ENCODE results near the gene PKP1. TPM values are rescaled to one million over a fixed set of nuclear protein-coding genes. Genes with fewer than 3 reads are reported as not detected.
"Not testable (repeated sequence)": the region's sequence is repeated elsewhere in the genome, so short reads cannot be mapped to it uniquely, and the experiment has no call there.

PKP1 gene
- total RNA-seq, 1 experiment from 2014 or later: 0.94 TPM

DNA sequence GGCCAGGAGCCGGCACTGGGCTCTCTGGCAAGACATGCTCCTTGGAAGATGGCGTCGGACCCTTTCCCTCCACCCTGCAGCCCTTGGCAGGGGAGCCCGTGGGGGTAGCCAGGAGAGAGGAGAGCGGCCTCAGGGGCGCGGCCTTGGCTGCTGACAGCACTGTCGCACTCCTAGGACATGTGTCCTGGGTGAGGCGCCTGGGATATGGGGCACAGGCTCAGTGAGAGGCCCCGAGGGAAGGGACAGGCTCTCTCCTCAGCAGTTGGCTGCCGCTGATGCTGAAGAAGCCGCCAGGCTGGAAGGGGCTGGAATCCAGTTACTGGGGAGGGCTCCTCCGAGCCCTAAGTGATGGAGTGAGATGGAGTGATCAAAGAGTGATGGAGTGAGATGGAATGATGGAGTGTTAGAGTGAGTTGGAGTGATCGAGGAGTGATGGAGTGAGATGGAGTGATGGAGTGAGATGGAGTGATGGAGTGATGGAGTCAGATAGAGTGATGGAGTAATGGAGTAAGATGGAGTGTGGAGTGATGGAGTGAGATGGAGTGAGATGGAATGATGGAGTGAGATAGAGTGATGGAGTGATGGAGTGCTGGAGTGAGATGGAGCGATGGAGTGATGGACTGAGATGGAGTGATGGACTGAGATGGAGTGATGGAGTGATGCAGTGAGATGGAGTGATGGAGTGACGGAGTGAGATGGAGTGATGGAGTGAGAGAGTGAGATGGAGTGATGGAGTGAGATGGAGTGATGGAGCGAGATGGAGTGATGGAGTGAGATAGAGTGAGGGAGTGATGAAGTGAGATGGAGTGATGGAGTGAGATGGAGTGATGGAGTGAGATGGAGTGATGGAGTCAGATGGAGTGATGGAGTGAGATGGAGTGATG is 27.6 kb upstream of the PKP1 start:
- BruUV-seq (replicated peaks): no TSS peak
- Histone ChIP-seq H2AFZ (no peak overlapping the region), H3F3A (ENCODE audit: insufficient read depth, low read depth) (no peaks in the 10 kb centered on the region), H3K36me3 (ENCODE audit: low read depth) (no peaks in the 10 kb centered on the region), H3K9me3 (ENCODE audit: insufficient read depth, low read depth) (no peaks in the 10 kb centered on the region), H3K4me3 (no peak overlapping the region), H3K4me2 (no peak overlapping the region), H4K20me1 (ENCODE audit: insufficient read depth) (no peaks in the 10 kb centered on the region), H3K27me3 (ENCODE audit: insufficient read depth, low read depth) (no peaks in the 10 kb centered on the region), H3K4me1 (replicated peaks; ENCODE audit: insufficient read depth) (peaks cover 15% of the 10 kb centered on the region; the same call in 1 of the 2 replicates), H3K9me2 (ENCODE audit: insufficient read depth) (no peaks in the 10 kb centered on the region), H3K27ac (no peak overlapping the region), H3K79me2 (ENCODE audit: low read depth) (no peaks in the 10 kb centered on the region)
- no peak for TF ChIP-seq EZH2 (IDR thresholded peaks at IDR 0.05; ENCODE audit: low read depth)
- TF ChIP-seq, protein P1, sequence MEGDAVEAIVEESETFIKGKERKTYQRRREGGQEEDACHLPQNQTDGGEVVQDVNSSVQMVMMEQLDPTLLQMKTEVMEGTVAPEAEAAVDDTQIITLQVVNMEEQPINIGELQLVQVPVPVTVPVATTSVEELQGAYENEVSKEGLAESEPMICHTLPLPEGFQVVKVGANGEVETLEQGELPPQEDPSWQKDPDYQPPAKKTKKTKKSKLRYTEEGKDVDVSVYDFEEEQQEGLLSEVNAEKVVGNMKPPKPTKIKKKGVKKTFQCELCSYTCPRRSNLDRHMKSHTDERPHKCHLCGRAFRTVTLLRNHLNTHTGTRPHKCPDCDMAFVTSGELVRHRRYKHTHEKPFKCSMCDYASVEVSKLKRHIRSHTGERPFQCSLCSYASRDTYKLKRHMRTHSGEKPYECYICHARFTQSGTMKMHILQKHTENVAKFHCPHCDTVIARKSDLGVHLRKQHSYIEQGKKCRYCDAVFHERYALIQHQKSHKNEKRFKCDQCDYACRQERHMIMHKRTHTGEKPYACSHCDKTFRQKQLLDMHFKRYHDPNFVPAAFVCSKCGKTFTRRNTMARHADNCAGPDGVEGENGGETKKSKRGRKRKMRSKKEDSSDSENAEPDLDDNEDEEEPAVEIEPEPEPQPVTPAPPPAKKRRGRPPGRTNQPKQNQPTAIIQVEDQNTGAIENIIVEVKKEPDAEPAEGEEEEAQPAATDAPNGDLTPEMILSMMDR (conservative IDR thresholded peaks at IDR 0.05): no peak
- intact Hi-C loops (cut with micrococcal nuclease; ENCODE audit: unreplicated experiment): no loop called here
- no peak for DNase-seq
- ChIA-PET POLR2A (ENCODE audit: unreplicated experiment) (no interaction called here), CTCF (no interaction called here)

DNA sequence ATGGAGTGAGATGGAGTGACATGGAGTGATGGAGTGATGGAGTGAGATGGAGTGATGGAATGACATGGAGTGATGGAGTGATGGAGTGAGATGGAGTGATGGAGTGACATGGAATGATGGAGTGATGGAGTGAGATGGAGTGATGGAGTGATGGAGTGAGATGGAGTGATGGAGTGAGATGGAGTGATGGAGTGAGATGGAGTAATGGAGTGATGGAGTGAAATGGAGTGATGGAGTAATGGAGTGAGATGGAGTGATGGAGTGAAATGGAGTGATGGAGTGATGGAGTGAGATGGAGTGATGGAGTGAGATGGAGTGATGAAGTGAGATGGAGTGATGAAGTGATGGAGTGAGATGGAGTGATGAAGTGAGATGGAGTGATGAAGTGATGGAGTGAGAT is 25.2 kb upstream of the PKP1 start:
- H3K4me2 ChIP-seq; H3K9me3 ChIP-seq (ENCODE audit: insufficient read depth, low read depth); H3K9me2 ChIP-seq (ENCODE audit: insufficient read depth); H3K27ac ChIP-seq; H3K36me3 ChIP-seq (ENCODE audit: low read depth); H3F3A ChIP-seq (ENCODE audit: insufficient read depth, low read depth); H4K20me1 ChIP-seq (ENCODE audit: insufficient read depth); DNase-seq; H3K27me3 ChIP-seq (ENCODE audit: insufficient read depth, low read depth); BruUV-seq (replicated peaks); intact Hi-C loops (cut with micrococcal nuclease; ENCODE audit: unreplicated experiment); H3K79me2 ChIP-seq (ENCODE audit: low read depth); H3K4me3 ChIP-seq; POLR2A ChIA-PET (ENCODE audit: unreplicated experiment); H2AFZ ChIP-seq: not testable (repeated sequence)
- CTCF ChIA-PET: interaction anchor here (0.6 kb wide), 1 partner anchor 19 kb away, joined by 9 read pairs; no protein-coding TSS in a partner anchor
- peaks cover 15% of the 10 kb centered on the region; the same call in 1 of the 2 replicates for H3K4me1 ChIP-seq (replicated peaks; ENCODE audit: insufficient read depth)

DNA sequence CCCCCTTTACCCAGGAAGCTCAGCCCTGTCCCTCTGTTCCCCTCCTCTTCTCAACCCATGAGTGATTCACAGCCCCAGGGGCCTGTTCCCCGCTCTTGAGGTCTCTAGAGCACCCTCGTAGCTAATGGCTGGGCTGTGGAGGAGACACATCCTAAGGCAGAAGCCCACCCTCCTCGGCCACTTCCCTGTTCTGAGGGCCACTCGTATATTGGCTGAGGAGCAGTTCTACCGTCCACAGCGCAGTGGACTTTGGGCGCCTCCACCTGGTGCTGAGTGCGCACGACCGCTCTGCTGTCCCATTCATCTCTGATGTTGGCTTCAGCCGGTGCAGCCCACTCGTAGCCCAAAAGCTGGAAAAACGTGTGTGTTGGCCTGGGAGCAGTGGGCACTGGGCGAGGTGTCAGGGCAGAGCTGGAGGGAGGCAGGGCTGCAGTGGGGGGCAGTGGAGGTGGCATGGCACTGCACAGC is 24.5 kb upstream of the PKP1 start:
- no peak for DNase-seq
- CTCF ChIA-PET: interaction anchor here (0.6 to 2.0 kb wide), 4 partner anchors 18 to 88 kb away, joined by 6 to 18 read pairs (median 9); no protein-coding TSS in a partner anchor
- intact Hi-C loops (cut with micrococcal nuclease; ENCODE audit: unreplicated experiment): no loop called here
- TF ChIP-seq EZH2 (IDR thresholded peaks at IDR 0.05; ENCODE audit: low read depth): no peak
- TF ChIP-seq, protein P1 (conservative IDR thresholded peaks at IDR 0.05): no peak
- H4K20me1 ChIP-seq (ENCODE audit: insufficient read depth): no peaks in the 10 kb centered on the region
- no peak overlapping the region for H3K27ac ChIP-seq
- H3K27me3 ChIP-seq (ENCODE audit: insufficient read depth, low read depth): no peaks in the 10 kb centered on the region
- no peaks in the 10 kb centered on the region for H3K9me2 ChIP-seq (ENCODE audit: insufficient read depth)
- H3F3A ChIP-seq (ENCODE audit: insufficient read depth, low read depth): no peaks in the 10 kb centered on the region
- no peaks in the 10 kb centered on the region for H3K79me2 ChIP-seq (ENCODE audit: low read depth)
- BruUV-seq (replicated peaks): no TSS peak
- no peaks in the 10 kb centered on the region for H3K9me3 ChIP-seq (ENCODE audit: insufficient read depth, low read depth)
- POLR2A ChIA-PET (ENCODE audit: unreplicated experiment): no interaction called here
- H3K4me1 ChIP-seq (replicated peaks; ENCODE audit: insufficient read depth): peaks cover 15% of the 10 kb centered on the region; the same call in 1 of the 2 replicates
- H2AFZ ChIP-seq: no peak overlapping the region
- no peaks in the 10 kb centered on the region for H3K36me3 ChIP-seq (ENCODE audit: low read depth)
- peak overlapping the region; percentile 75; the same call in 1 of the 2 replicates for H3K4me2 ChIP-seq
- no peak overlapping the region for H3K4me3 ChIP-seq
